ENCODE measurements around the gene ATXN10. TPM values are rescaled to one million over a fixed set of nuclear protein-coding genes. Genes with fewer than 3 reads are reported as not detected.

The ATXN10 gene
- total RNA-seq, 2 experiments from 2014 or later: 114 to 121 TPM

GRCh38 chr22:45738206-45738605 is 66.6 kb downstream of the ATXN10 start:
- Mint-ChIP-seq H3K4me3 (no peak overlapping the region), H3K27me3 (no peaks in the 10 kb centered on the region), H3K4me1 (ENCODE audit: low read depth) (peaks cover 3% of the 10 kb centered on the region), H3K27ac (no peak overlapping the region), H3K9me3 (no peaks in the 10 kb centered on the region), H3K36me3 (ENCODE audit: low read depth) (peaks cover 42% of the 10 kb centered on the region)
- CTCF ChIA-PET: interaction anchor here (1.1 kb wide), 1 partner anchor 94 kb away, joined by 5 read pairs; no protein-coding TSS in a partner anchor
- POLR2A ChIA-PET: interaction anchor here (0.6 to 0.7 kb wide), 2 partner anchors 70 to 131 kb away, joined by 3 read pairs; no protein-coding TSS in a partner anchor
- intact Hi-C loops (cut with micrococcal nuclease): no loop called here
- DNase-seq (no peak), ATAC-seq (no peak)
- TF ChIP-seq CTCF (IDR thresholded peaks at IDR 0.05): no peak

GRCh38 chr22:45740236-45740635 is 68.6 kb downstream of the ATXN10 start:
- H3K4me3 Mint-ChIP-seq: no peak overlapping the region
- H3K9me3 Mint-ChIP-seq: no peaks in the 10 kb centered on the region
- peaks cover 3% of the 10 kb centered on the region for H3K4me1 Mint-ChIP-seq (ENCODE audit: low read depth)
- DNase-seq (no peak), ATAC-seq (no peak)
- intact Hi-C loops (cut with micrococcal nuclease): no loop called here
- CTCF ChIA-PET: interaction anchor here (1.0 to 1.6 kb wide), 4 partner anchors 10 to 266 kb away, joined by 3 to 4 read pairs (median 4); no protein-coding TSS in a partner anchor
- no peaks in the 10 kb centered on the region for H3K27me3 Mint-ChIP-seq
- POLR2A ChIA-PET: interaction anchor here (0.6 to 1.0 kb wide), 2 partner anchors 8 to 11 kb away, joined by 3 to 4 read pairs; no protein-coding TSS in a partner anchor
- no peak for TF ChIP-seq CTCF (IDR thresholded peaks at IDR 0.05)
- peaks cover 58% of the 10 kb centered on the region for H3K36me3 Mint-ChIP-seq (ENCODE audit: low read depth)
- no peak overlapping the region for H3K27ac Mint-ChIP-seq

GRCh38 chr22:45742866-45743450 is 71.3 kb downstream of the ATXN10 start:
- ATAC-seq: no peak
- intact Hi-C loops (cut with micrococcal nuclease): no loop called here
- Mint-ChIP-seq H3K36me3 (ENCODE audit: low read depth) (peaks cover 61% of the 10 kb centered on the region), H3K27me3 (no peaks in the 10 kb centered on the region), H3K4me3 (no peak overlapping the region), H3K4me1 (ENCODE audit: low read depth) (peaks cover 3% of the 10 kb centered on the region), H3K27ac (no peak overlapping the region), H3K9me3 (no peaks in the 10 kb centered on the region)
- ChIA-PET POLR2A (no interaction called here), CTCF (no interaction called here)
- TF ChIP-seq CTCF (IDR thresholded peaks at IDR 0.05): no peak
- DNase-seq: no peak

- Mint-ChIP-seq H3K27me3 (no peaks in the 10 kb centered on the region), H3K27ac (no peak overlapping the region), H3K36me3 (ENCODE audit: low read depth) (peaks cover 55% of the 10 kb centered on the region), H3K9me3 (no peaks in the 10 kb centered on the region), H3K4me3 (no peak overlapping the region), H3K4me1 (ENCODE audit: low read depth) (peaks cover 3% of the 10 kb centered on the region)
- DNase-seq (no peak), ATAC-seq (no peak)
- intact Hi-C loops (cut with micrococcal nuclease): no loop called here
- no peak for TF ChIP-seq CTCF (IDR thresholded peaks at IDR 0.05)
- POLR2A ChIA-PET: interaction anchor here (1.4 kb wide), 1 partner anchor 13 kb away, joined by 3 read pairs; no protein-coding TSS in a partner anchor
- CTCF ChIA-PET: no interaction called here
These were observed 72.1 kb downstream of the ATXN10 start for GRCh38 chr22:45743687-45744086.

GRCh38 chr22:45744442-45744841 is 72.8 kb downstream of the ATXN10 start:
- Mint-ChIP-seq H3K4me1 (ENCODE audit: low read depth) (peaks cover 3% of the 10 kb centered on the region), H3K27me3 (no peaks in the 10 kb centered on the region), H3K36me3 (ENCODE audit: low read depth) (peaks cover 49% of the 10 kb centered on the region), H3K4me3 (no peak overlapping the region), H3K27ac (no peak overlapping the region), H3K9me3 (no peaks in the 10 kb centered on the region)
- ChIA-PET POLR2A (interaction anchor here (1.4 kb wide), 1 partner anchor 14 kb away, joined by 3 read pairs; no protein-coding TSS in a partner anchor), CTCF (no interaction called here)
- ATAC-seq (no peak), DNase-seq (no peak)
- TF ChIP-seq CTCF (IDR thresholded peaks at IDR 0.05): no peak
- intact Hi-C loops (cut with micrococcal nuclease): no loop called here

Measured in activated CD8-positive, alpha-beta T cell treated with anti-CD3 and anti-CD28 coated beads for 36 hours (primary cell).